ENCODE results near the gene PPP3R1. TPM values are rescaled to one million over a fixed set of nuclear protein-coding genes. Genes with fewer than 3 reads are reported as not detected.

Gene PPP3R1
- total RNA-seq, 1 donor from 2014 or later: 85.9 TPM

- Mint-ChIP-seq H3K27me3 (ENCODE audit: insufficient read depth) (no peaks in the 10 kb centered on the region), H3K27ac (no peak overlapping the region), H3K36me3 (ENCODE audit: low read depth) (peaks cover 2% of the 10 kb centered on the region), H3K4me1 (ENCODE audit: low read depth) (no peaks in the 10 kb centered on the region), H3K4me3 (no peak overlapping the region), H3K9me3 (no peaks in the 10 kb centered on the region)
- intact Hi-C loops (cut with micrococcal nuclease): no loop called here
- no peak for DNase-seq (ENCODE audit: low spot score)
These were observed 110.5 kb downstream of the PPP3R1 start for GRCh38 chr2:68141875-68142274.

- Mint-ChIP-seq H3K27ac (no peak overlapping the region), H3K36me3 (ENCODE audit: low read depth) (peaks cover 9% of the 10 kb centered on the region), H3K4me3 (no peak overlapping the region), H3K4me1 (ENCODE audit: low read depth) (no peaks in the 10 kb centered on the region), H3K9me3 (no peaks in the 10 kb centered on the region), H3K27me3 (ENCODE audit: insufficient read depth) (no peaks in the 10 kb centered on the region)
- intact Hi-C loops (cut with micrococcal nuclease): no loop called here
- DNase-seq (ENCODE audit: low spot score): no peak
These were observed 116.6 kb downstream of the PPP3R1 start for GRCh38 chr2:68135448-68136320.

- intact Hi-C loops (cut with micrococcal nuclease): no loop called here
- Mint-ChIP-seq H3K4me3 (no peak overlapping the region), H3K36me3 (ENCODE audit: low read depth) (peaks cover 11% of the 10 kb centered on the region), H3K9me3 (no peaks in the 10 kb centered on the region), H3K27me3 (ENCODE audit: insufficient read depth) (no peaks in the 10 kb centered on the region), H3K4me1 (ENCODE audit: low read depth) (no peaks in the 10 kb centered on the region), H3K27ac (no peak overlapping the region)
- DNase-seq (ENCODE audit: low spot score): no peak
These were observed 117.8 kb downstream of the PPP3R1 start for GRCh38 chr2:68134554-68134953.

- H3K36me3 Mint-ChIP-seq (ENCODE audit: low read depth): peaks cover 9% of the 10 kb centered on the region
These were observed 118.2 kb downstream of the PPP3R1 start for GRCh38 chr2:68134120-68134519.

More at GRCh38 chr2:68134120-68134519, 118.2 kb downstream of the PPP3R1 start:
- no peak overlapping the region for H3K4me3 Mint-ChIP-seq
- no peaks in the 10 kb centered on the region for H3K9me3 Mint-ChIP-seq
- intact Hi-C loops (cut with micrococcal nuclease): no loop called here
- DNase-seq (ENCODE audit: low spot score): no peak
- no peaks in the 10 kb centered on the region for H3K4me1 Mint-ChIP-seq (ENCODE audit: low read depth)
- H3K27me3 Mint-ChIP-seq (ENCODE audit: insufficient read depth): no peaks in the 10 kb centered on the region
- H3K27ac Mint-ChIP-seq: no peak overlapping the region

Other genes with a start within 250 kb of the PPP3R1 start
- gene C1D, start 189.5 kb downstream of the PPP3R1 start, total RNA-seq: 28.3 and 31.0 TPM in 2 replicates
- 31.3 and 33.4 TPM in 2 replicates for gene PNO1, start 94.6 kb downstream of the PPP3R1 start, total RNA-seq
- not detected in 2 replicates for gene CNRIP1, start 67.4 kb upstream of the PPP3R1 start, total RNA-seq
- gene PLEK, start 112.8 kb upstream of the PPP3R1 start, total RNA-seq: 3.2 TPM in 2 replicates
- gene FBXO48, start 214.8 kb upstream of the PPP3R1 start, total RNA-seq: 1.3 and 1.4 TPM in 2 replicates
- gene APLF, start 215.1 kb upstream of the PPP3R1 start, total RNA-seq: 2.3 and 3.0 TPM in 2 replicates

All from activated T-helper 1 cell treated with anti-CD3 and anti-CD28 coated beads, Interleukin-12 subunit alpha, Interleukin-12 subunit beta, Interleukin-2, Interleukin-4 antibody, amounts not matched to agents 30 ng/mL and 10 ng/mL and 1 ng/mL, durations not matched to agents 14 hours and 24 hours and 36 hours (primary cell).